GM12801 (cell line): ENCODE results near the gene MYOG.

ENCODE experiments used
- TF ChIP-seq, protein P1 (sequence below): IDR thresholded peaks from one replicate; pipeline ENCODE4 v1.5.1; 2011; ENCODE audit warnings: control low read depth; ENCODE audit not compliant: insufficient read length; ENCODE audit errors: extremely low read depth

The MYOG gene

DNA sequence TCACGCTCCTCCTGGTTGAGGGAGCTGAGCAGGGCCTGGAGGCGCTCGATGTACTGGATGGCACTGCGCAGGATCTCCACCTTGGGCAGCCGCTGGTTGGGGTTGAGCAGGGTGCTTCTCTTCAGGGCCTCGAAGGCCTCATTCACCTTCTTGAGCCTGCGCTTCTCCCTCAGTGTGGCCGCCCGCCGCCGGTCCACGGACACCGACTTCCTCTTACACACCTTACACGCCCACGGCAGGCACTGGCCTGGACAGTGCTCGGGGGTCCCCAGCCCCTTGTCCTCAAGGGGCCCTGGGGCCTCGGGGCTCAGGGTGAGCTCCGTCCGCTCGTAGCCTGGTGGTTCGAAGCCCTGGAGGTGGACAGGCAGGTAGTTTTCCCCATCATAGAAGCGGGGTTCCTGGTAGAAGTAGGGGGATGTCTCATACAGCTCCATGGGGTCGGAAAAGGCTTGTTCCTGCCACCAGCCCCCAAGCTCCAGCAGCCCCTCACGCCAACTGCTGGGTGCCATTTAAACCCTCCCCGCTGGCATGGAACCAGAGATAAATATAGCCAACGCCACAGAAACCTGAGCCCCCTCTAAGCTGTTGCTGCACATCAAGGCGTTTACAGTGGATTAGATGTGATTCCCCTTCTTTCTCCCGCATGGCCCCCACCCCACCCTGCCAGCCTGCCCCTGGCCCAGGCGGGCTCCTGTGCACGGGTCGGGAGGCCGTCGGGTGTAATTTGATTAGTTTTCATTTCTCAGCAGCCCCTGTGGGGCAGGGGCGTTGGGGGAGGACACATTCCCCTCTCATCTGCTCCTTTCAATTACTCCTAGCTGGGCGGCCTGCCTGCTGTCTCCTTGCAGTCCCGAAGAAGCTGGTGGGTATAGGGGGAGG is at the start of gene MYOG:
Gene MYOG, minus strand, starts transcription at position 485 of the 879 bp plus-strand sequence. Its CDS starts 51 bp downstream, at position 434.
- TF ChIP-seq, protein P1, sequence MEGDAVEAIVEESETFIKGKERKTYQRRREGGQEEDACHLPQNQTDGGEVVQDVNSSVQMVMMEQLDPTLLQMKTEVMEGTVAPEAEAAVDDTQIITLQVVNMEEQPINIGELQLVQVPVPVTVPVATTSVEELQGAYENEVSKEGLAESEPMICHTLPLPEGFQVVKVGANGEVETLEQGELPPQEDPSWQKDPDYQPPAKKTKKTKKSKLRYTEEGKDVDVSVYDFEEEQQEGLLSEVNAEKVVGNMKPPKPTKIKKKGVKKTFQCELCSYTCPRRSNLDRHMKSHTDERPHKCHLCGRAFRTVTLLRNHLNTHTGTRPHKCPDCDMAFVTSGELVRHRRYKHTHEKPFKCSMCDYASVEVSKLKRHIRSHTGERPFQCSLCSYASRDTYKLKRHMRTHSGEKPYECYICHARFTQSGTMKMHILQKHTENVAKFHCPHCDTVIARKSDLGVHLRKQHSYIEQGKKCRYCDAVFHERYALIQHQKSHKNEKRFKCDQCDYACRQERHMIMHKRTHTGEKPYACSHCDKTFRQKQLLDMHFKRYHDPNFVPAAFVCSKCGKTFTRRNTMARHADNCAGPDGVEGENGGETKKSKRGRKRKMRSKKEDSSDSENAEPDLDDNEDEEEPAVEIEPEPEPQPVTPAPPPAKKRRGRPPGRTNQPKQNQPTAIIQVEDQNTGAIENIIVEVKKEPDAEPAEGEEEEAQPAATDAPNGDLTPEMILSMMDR, result no peak

DNA sequence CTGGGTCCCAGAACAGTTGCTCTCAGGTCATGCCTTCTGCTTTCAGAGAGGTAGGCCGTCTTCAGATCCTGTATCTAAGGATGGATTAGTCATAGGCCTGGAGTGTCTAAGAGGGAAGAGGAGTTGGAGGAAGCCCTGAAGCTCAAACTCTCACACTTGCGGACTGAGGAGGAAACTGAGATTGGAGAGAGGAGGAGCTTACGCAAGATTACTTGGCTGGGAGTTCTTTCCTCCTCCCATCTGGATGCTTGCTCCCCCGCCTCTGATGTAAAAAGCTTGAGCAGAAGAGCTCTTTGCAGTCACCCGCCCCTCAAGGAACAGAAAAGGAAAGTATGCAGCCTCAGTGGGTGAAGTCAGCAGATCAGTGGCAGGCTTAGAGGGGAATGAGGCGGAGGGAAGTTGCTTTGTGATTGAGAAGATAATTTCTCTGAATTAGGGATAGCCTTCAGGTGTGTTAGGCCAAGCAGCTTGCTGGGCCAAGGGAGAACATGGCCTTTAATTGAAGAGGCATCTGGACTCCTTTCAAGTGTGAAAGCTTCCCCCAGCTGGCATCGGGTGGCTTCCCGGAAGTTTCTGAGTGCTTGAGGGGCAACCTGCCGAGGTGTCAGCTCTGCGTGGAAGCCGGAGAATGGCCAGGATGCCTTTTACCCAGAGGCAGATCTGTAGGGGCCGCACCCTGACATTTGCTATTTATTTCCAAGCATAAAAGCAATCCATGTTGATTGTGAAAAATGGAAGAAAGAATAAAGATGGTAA is 48.3 kb upstream of the MYOG start:
- TF ChIP-seq, protein P1, result no peak

DNA sequence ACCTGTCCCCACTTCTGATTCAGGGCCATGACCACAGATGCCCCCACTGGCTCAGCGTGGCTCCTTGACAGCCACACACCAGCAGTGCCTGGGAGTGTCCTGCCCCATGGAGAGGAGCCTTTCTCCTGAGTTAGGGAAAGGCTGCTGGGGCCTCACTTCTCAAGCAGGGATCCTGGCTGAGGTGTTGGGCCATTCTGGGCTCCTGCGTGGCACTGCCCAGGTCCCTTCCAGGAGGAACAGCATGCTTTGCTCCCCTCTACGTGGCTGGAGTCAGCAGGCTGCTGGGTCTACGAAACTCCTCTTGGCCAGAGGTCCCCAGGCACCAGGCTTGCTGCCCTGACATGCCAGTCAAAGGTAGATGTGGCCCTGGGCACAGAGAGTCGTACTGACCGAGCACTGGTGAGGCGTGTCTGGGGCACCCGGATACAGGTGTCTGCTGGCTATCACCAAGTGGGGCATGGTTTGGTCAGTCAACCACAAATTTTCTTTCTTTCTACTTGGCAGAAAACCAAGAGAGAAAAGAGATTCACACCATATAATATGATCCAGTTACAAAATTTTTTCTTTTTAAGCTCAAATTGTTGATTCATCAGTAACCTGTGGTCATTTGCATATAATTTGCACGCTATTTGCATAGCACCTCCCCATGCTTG is 45.9 kb upstream of the MYOG start:
- TF ChIP-seq, protein P1, result no peak

DNA sequence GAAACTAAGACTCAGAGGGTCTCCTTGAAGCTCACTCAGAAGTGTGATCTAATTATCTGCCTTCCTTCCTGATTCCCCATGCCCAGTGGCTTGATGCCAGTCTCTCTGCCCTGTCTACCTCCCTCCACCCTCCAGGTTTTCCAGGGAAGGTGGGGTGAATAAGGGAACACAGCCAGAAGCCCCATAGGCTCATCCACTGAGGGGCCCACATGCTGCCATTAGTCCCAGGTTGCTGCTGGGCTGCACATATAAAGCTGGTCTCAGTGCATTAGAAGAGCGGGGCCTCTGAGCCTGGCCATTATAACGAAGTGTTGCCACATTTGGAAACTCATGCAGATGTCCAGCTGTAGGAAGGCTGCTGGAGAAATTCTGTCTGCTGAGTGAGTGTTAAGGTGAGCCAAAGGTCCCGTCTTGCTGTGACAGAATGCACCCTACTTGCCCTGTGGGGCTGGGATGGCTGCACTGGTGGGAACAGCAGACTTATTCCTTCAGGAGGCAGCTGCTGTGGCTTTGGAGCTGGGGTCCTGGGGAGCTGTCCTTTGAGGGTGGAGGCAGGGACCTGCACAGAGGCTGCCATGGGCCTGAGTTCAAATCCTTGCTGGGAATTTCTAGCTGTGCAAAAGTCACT is 44.7 kb upstream of the MYOG start:
- TF ChIP-seq, protein P1, result no peak

- TF ChIP-seq, protein P1, result no peak
These were observed 43.9 kb upstream of the MYOG start for GRCh38 chr1:203129501-203130231.

GRCh38 chr1:203128716-203129500 is 43.1 kb upstream of the MYOG start:
- TF ChIP-seq, protein P1, result no peak
